Muscle layer of duodenum (tissue), 2 donors: ENCODE measurements around the gene TCP11.
"Not testable (repeated sequence)": the region's sequence is repeated elsewhere in the genome, so short reads cannot be mapped to it uniquely, and the experiment has no call there.

Experiments
- H3K27ac ChIP-seq: one replicate; pipeline ENCODE4 v1.7.0; 2013; ENCODE audit warnings: mild to moderate bottlenecking, low read length
- H3K27me3 ChIP-seq: one replicate; pipeline ENCODE4 v1.7.0; 2013; ENCODE audit warnings: low read depth, mild to moderate bottlenecking, control low read depth, low read length
- H3K36me3 ChIP-seq, 2 donors: one replicate each; pipeline ENCODE4 v1.7.0; 2013; ENCODE audit warnings: low read length in 2 of 2, control low read depth in 1 of 2, mild to moderate bottlenecking in 1 of 2; ENCODE audit not compliant: insufficient read depth in 2 of 2, control insufficient read depth in 1 of 2
- H3K4me1 ChIP-seq, 2 donors: one replicate each; pipeline ENCODE4 v1.7.0; 2013; ENCODE audit warnings: low read length in 2 of 2, mild to moderate bottlenecking in 2 of 2, control low read depth in 1 of 2, moderate library complexity in 1 of 2; ENCODE audit not compliant: insufficient read depth in 2 of 2, control insufficient read depth in 1 of 2
- H3K4me3 ChIP-seq, 2 donors: one replicate each; pipeline ENCODE4 v1.7.0; 2013; ENCODE audit warnings: low read length in 2 of 2, low read depth in 1 of 2, mild to moderate bottlenecking in 1 of 2
- H3K9me3 ChIP-seq, 2 donors: one replicate each; pipeline ENCODE4 v1.7.0; 2013; ENCODE audit warnings: low read length in 2 of 2, control low read depth in 1 of 2, mild to moderate bottlenecking in 1 of 2; ENCODE audit not compliant: control insufficient read depth in 1 of 2
- donor health status: healthy.

The TCP11 gene

DNA sequence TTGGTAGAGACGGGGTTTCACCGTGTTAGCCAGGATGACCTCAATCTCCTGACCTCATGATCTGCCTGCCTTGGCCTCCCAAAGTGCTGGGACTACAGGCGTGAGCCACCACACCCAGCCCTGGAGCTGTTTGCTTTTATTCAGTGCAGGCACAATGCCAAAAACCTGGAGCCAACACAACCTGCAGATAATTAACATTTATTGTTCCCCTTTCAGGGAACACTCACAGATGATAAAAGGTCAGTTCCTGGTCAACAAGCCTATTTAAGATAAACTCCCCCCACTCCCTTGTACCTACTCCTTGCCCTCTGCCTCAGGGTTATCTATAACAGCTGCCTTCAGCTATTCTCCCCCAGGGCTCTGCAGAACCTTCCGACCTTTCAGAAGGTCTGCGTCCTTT lies 33.4 kb downstream of the TCP11 start:
- not testable (repeated sequence) for H3K9me3 ChIP-seq, H3K27me3 ChIP-seq, H3K4me3 ChIP-seq, H3K36me3 ChIP-seq, H3K27ac ChIP-seq, H3K4me1 ChIP-seq

DNA sequence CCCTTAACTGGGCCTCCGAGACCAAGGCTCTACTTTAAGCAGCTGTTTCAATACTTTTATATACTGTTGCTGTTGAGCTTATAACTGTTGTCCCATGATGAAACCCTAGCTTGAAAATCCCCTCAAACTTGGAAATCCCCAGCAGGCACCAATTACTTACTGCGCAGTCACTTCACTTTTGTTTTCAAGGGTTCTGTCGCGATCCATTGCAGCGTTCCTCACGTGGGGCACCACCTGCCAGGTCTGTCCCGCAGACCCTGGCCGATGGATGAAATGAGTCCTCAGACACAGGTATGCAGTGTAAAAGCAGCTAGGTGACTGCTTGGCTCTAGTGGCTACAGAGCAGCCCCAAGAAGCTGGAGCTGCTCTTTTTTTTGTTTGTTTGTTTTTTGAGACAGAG lies 33.9 kb downstream of the TCP11 start:
- H3K27me3 ChIP-seq, H3K4me3 ChIP-seq, H3K27ac ChIP-seq: not testable (repeated sequence)

DNA sequence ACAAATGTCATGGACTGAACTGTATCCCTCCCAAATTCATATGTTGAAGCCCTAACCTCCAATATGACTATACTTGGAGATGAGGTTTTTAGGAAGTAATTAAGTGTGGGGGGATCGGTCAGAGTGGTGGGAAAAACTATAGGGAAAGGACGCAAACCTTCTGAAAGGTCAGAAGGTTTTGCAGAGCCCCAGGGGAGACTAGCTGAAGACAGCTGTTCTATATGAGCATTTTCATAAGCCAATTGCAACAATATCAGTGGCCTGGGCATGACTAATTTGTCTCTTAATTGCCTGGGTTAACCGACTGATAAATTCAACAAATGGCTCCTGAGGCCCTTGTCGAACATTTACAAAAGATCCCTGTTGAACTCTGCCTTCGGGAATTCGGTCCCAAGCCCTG lies 35.1 kb downstream of the TCP11 start:
- not testable (repeated sequence) for H3K4me1 ChIP-seq, H3K4me3 ChIP-seq, H3K27me3 ChIP-seq, H3K27ac ChIP-seq, H3K9me3 ChIP-seq, H3K36me3 ChIP-seq

More for the DNA sequence above, 33.9 kb downstream of the TCP11 start:
- H3K4me1 ChIP-seq, H3K9me3 ChIP-seq, H3K36me3 ChIP-seq: not testable (repeated sequence)

DNA sequence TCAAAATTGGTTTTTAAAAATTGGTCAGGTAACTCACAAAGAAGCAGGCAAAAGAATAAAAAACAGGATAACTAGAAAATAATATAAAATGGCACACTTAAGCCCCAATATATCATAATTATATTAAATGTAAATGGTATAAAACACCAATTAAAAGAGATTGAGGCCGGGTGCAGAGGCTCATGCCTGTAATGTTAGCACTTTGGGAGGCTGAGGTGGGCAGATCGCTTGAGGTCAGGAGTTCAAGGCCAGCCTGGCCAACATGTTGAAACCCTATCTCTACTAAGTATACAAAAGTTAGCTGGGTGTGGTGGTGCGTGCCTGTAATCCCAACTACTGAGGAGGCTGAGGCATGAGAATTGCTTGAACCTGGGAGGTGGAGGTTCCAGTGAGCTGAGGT lies 36.1 kb downstream of the TCP11 start:
- no peaks in the 10 kb centered on the region for H3K4me1 ChIP-seq
- H3K27me3 ChIP-seq, result no peaks in the 10 kb centered on the region
- no peak overlapping the region for H3K4me3 ChIP-seq
- H3K27ac ChIP-seq, result no peak overlapping the region
- H3K9me3 ChIP-seq, result no peaks in the 10 kb centered on the region
- no peaks in the 10 kb centered on the region for H3K36me3 ChIP-seq

DNA sequence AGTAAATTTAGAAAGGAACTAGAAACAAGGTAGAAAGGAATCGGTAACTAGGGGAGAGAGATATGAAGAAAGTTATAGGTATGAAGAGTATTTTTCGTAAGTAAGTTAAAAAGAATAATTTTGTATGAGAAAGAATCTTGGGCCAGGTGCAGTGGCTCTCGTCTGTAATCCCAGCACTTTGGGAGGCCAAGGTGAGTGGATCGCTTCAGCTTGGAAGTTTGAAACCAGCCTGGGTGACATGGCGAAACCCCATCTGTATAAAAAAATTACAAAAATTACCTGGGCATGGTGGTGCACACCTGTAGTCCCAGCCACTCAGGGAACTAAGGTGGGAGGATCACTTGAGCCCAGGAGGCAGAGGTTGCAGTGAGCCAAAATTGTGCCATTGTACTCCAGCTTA lies 42.0 kb downstream of the TCP11 start:
- Histone ChIP-seq H3K36me3 (no peaks in the 10 kb centered on the region), H3K27me3 (no peaks in the 10 kb centered on the region), H3K27ac (no peak overlapping the region), H3K9me3 (no peaks in the 10 kb centered on the region), H3K4me1 (peaks cover 13% of the 10 kb centered on the region in 2 donors), H3K4me3 (no peak overlapping the region)

DNA sequence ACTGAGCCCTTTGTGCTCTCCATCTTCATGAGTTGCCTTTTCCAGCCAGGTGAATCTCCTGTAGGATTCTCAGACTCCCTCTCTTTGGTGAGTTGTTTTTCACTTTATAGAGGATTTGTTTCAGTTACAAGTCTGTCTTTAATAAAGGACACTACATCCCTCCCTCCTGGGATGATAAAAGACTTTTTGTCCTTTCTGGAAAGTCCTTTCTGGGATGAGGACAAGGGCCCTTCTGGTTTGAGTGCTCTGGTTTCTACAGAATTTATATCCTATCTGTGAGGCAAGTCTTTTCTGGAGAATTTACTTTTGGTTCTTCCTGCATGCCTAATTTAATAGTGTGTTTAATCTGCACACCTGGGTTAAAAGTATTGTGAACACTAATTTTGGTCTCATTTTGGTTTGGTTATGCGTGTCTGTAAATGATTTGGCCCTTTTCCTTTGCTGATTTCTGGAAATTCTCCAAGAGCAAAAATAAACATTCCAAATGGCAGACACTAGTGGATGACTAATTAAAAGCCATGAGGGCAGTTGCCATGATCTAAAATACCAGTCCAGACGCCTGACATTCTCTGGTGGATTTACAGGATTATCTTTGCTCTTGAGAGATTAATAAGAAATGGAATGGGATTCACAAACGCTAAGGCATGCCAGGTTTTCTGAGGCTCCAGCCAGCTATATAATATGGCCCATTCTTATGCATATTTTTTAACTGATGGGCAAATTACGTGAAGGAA lies 44.8 kb downstream of the TCP11 start:
- Histone ChIP-seq H3K4me1 (peaks cover 27 to 33% of the 10 kb centered on the region in 2 donors), H3K27ac (peak overlapping the region; percentile 51), H3K9me3 (no peaks in the 10 kb centered on the region), H3K27me3 (no peaks in the 10 kb centered on the region), H3K36me3 (no peaks in the 10 kb centered on the region), H3K4me3 (no peak overlapping the region)

DNA sequence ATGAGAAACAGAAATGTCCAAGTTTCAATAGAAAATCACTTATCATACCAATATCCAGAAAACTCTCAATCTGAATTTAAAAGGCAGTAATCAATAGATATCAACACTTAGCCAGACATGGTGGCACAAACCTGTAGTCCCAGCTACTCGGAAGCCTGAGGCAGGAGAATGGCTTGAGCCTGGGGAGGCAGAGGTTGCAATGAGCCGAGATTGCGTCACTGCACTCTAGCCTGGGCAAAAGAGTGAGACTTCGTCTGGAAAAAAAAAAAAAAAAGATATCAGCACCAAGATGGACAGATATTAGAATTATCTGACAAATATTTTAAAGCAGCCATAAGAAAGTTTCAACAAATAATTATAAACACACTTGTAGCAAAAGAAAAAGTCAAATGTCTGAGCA lies 47.0 kb downstream of the TCP11 start:
- Histone ChIP-seq H3K27ac (no peak overlapping the region), H3K9me3 (no peaks in the 10 kb centered on the region), H3K4me1 (peaks cover 35 to 53% of the 10 kb centered on the region in 2 donors), H3K27me3 (no peaks in the 10 kb centered on the region), H3K4me3 (no peak overlapping the region), H3K36me3 (peaks cover 0 to 10% of the 10 kb centered on the region in 2 donors)

DNA sequence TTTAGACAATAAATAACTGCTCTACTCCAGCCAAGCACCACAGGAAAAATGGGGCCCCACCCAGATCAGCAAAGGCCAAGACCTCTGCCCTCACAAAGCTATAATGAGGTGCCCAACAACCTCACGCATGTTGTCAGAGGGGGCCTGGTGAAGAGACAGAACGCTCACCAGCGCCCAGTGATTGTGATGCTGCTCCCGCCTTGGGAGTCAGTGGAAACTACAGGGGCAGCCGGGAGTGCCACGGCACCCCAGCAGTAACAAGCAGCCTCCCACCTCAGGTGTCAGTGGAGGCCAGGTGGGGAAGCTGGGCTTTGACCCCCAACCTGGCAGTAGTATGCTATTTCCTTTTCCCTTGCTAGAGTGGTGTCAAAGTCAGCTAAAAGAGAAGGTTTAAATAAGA lies 47.4 kb downstream of the TCP11 start:
- no peak overlapping the region for H3K27ac ChIP-seq
- H3K27me3 ChIP-seq, result no peaks in the 10 kb centered on the region
- H3K9me3 ChIP-seq, result no peaks in the 10 kb centered on the region
- no peak overlapping the region for H3K4me3 ChIP-seq
- peaks cover 35 to 57% of the 10 kb centered on the region in 2 donors for H3K4me1 ChIP-seq
- H3K36me3 ChIP-seq, result peaks cover 3 to 14% of the 10 kb centered on the region in 2 donors

DNA sequence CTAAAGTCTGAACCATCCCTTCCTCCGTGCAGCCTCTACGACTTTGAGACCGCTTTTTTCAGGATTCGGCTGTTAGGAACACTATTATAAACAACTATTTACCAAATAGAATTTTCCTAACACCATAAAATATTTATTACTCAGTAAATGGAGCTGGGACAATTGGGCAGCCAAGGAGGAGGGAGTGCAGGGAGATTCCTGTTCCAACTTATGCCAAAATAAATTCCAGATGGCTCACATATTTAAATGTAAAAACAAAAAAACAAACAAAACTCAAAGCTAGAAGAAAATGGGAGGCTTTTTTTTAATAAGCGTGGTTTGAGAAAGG lies 48.1 kb downstream of the TCP11 start:
- Histone ChIP-seq H3K4me3 (no peak overlapping the region), H3K27me3 (no peaks in the 10 kb centered on the region), H3K36me3 (peaks cover 3 to 21% of the 10 kb centered on the region in 2 donors), H3K27ac (no peak overlapping the region), H3K9me3 (no peaks in the 10 kb centered on the region), H3K4me1 (peaks cover 35 to 64% of the 10 kb centered on the region in 2 donors)

DNA sequence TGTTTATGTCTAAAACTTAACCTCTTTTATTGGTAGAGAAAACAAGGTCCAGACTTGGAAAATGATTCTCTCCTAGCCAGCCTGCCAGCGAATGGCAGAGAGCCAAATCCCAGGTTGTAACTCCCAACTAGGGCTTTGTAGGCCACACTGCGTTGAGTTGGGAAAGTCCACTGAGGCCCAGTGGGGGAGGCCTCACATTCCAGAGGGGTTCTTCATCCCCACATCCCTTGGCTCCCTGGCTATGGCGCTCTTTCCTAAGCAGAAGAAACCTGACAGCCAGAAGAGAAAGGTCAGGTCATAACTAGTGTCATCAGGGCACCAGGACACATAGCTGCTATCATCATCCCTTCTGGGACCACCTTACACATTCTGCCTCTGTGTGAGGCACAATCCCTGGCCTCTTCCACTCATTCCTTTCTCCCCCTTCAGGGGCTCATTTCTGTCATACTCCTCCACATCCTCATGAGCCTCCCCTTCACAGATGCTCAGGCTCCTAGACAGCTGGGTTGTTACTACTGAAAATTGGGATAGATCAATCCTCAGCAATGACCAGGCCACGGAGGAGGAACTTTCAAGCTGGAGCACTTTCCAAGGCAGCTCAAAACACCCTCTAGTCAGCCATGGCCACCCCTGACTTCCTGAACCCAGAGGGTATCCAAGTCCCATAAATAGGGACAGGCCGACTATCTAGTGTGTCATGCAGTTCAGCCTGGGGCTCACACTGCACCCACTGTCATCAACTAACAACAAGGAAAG lies 48.6 kb downstream of the TCP11 start:
- Histone ChIP-seq H3K4me1 (peaks cover 35 to 69% of the 10 kb centered on the region in 2 donors), H3K9me3 (no peaks in the 10 kb centered on the region), H3K4me3 (no peak overlapping the region), H3K27ac (no peak overlapping the region), H3K27me3 (no peaks in the 10 kb centered on the region), H3K36me3 (peaks cover 4 to 27% of the 10 kb centered on the region in 2 donors)

DNA sequence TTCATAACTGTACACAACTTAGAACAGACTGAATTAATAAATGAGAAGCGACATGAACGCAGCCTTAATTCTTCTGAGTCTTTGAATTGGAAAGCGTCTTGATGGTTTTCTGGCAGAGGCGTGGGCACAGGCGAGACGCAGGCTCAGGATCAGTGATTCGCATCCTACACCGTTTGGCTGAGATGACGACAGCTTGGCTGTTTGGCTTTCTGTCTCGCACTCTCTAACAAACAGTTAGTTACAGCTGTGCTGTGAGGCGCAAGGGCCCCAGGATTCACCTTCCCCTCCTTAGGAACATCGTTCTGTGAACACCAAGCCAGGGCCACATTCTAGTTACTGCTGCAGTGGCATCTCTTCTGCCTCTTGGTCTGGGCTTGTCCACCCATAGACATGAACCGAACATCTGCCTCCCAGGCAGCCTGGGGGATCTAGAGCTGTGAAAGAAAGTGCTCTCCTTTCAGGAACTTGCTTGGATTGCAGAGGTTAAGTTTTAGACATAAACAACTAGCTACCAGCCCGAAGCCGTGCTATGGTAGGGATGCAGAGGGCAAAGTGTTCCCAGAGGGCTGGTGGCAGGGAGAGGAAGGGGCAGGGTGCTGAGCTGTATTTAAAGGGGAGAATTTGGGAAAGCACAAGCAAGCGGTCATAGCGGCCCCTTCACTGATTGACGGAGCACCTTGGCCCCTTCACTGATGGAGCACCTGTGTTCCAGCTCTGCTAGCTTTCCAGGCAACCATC lies 49.6 kb downstream of the TCP11 start:
- Histone ChIP-seq H3K4me3 (no peak overlapping the region), H3K27me3 (no peaks in the 10 kb centered on the region), H3K9me3 (no peaks in the 10 kb centered on the region), H3K36me3 (peaks cover 12 to 37% of the 10 kb centered on the region in 2 donors), H3K27ac (peak overlapping the region; percentile 43), H3K4me1 (peaks cover 32 to 67% of the 10 kb centered on the region in 2 donors)
